ENCODE results near the gene TRIP12.

DNA sequence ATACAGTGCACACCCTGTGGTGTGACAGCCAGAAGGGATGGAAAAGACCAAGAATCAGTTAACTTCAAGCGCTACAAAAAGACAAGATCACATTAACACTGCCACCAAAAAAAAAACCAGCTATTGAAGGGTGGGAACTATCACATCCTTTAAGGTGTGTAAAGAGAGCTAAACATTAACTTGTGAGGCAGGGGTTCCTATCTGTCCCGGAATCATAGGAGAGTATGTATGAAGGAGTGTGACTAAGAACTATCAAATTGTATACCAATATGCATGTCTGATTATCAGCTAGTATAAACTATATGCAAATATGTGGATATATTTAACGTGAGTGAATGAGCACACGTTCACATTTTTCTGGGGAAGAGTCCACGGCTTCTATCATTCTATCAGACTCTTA is 119.0 kb downstream of the TRIP12 start:
- TF ChIP-seq CTBP1 (IDR thresholded peaks at IDR 0.05; ENCODE audit: borderline replicate concordance), result no peak
- TF ChIP-seq ELF4 (IDR thresholded peaks at IDR 0.05), result no peak
- TF ChIP-seq SUZ12 (IDR thresholded peaks at IDR 0.05), result no peak
- TF ChIP-seq TARDBP (IDR thresholded peaks at IDR 0.05), result no peak
- no peak for TF ChIP-seq NFRKB (IDR thresholded peaks at IDR 0.05)
- no peak for TF ChIP-seq FOXK2 (IDR thresholded peaks at IDR 0.05)
- TF ChIP-seq FOXM1 (IDR thresholded peaks at IDR 0.05; ENCODE audit: borderline replicate concordance), result no peak
- TF ChIP-seq LEF1 (IDR thresholded peaks at IDR 0.05; ENCODE audit: borderline replicate concordance), result no peak
- TF ChIP-seq SP1 (IDR thresholded peaks at IDR 0.05), result no peak
- no peak for TF ChIP-seq BHLHE40 (IDR thresholded peaks at IDR 0.05; ENCODE audit: borderline replicate concordance)
- TF ChIP-seq FOXA1 (IDR thresholded peaks at IDR 0.05), result no peak
- TF ChIP-seq ZNF384 (IDR thresholded peaks at IDR 0.05), result no peak
- TF ChIP-seq, protein P1, sequence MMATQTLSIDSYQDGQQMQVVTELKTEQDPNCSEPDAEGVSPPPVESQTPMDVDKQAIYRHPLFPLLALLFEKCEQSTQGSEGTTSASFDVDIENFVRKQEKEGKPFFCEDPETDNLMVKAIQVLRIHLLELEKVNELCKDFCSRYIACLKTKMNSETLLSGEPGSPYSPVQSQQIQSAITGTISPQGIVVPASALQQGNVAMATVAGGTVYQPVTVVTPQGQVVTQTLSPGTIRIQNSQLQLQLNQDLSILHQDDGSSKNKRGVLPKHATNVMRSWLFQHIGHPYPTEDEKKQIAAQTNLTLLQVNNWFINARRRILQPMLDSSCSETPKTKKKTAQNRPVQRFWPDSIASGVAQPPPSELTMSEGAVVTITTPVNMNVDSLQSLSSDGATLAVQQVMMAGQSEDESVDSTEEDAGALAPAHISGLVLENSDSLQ (IDR thresholded peaks at IDR 0.05), result no peak
- TF ChIP-seq L3MBTL2 (conservative IDR thresholded peaks at IDR 0.05), result no peak

Measured in HEK293T (cell line).